H1 (cell line): ENCODE data around the gene AAK1. TPM values are rescaled to one million over a fixed set of nuclear protein-coding genes. Genes with fewer than 3 reads are reported as not detected.

Source experiments
- CTCF ChIA-PET: fragments of 300-600 bp; sonication (Branson Sonifier 250); formaldehyde crosslinking; loops from one replicate; lab custom pipeline; 2021; ENCODE audit not compliant: partially characterized antibody; lab: Charles Lee
- POLR2A ChIA-PET: fragments of 300-600 bp; sonication (Branson Sonifier 250); formaldehyde crosslinking; loops from one replicate; lab custom pipeline; 2021; ENCODE audit warnings: inconsistent platforms; ENCODE audit not compliant: partially characterized antibody; lab: Charles Lee
- DNase-seq, 2 experiments: peaks; one replicate each; pipeline versions ENCODE4 v3.0.0 to v3.0.0-alpha.2; 2010 to 2022; ENCODE audit warnings: low spot score in 2 of 2, low read depth in 1 of 2, mixed read lengths in 1 of 2
- FAIRE-seq: peaks from 2 replicates; lab custom pipeline; 2011; peaks lifted over from hg19 to GRCh38; lab: Jason Lieb, UNC
- H2AFZ ChIP-seq: 2 replicates; pipeline ENCODE4 v1.8.1; 2012; ENCODE audit warnings: low read length, inconsistent platforms
- H2AK5ac ChIP-seq: 2 replicates; pipeline ENCODE4 v1.6.1; 2013; ENCODE audit warnings: low read depth, low read length
- H2BK120ac ChIP-seq: replicated peaks from 2 replicates; pipeline ENCODE3; 2013; ENCODE audit warnings: low read depth, low read length, inconsistent platforms
- H2BK12ac ChIP-seq: 2 replicates; pipeline ENCODE4 v1.6.1; 2013; ENCODE audit warnings: low read depth, low read length
- H2BK15ac ChIP-seq: 2 replicates; pipeline ENCODE4 v1.6.1; 2013; ENCODE audit warnings: low read length
- H2BK20ac ChIP-seq: 2 replicates; pipeline ENCODE4 v1.6.1; 2013; ENCODE audit warnings: low read length
- H2BK5ac ChIP-seq: 2 replicates; pipeline ENCODE4 v1.6.1; 2013; ENCODE audit warnings: low read depth, low read length
- H3K14ac ChIP-seq: 2 replicates; pipeline ENCODE4 v1.6.1; 2013; ENCODE audit warnings: inconsistent platforms; ENCODE audit not compliant: insufficient read length
- H3K18ac ChIP-seq: 2 replicates; pipeline ENCODE4 v1.6.1; 2013; ENCODE audit warnings: low read length; ENCODE audit errors: extremely low read depth
- H3K23ac ChIP-seq: 2 replicates; pipeline ENCODE4 v1.6.1; 2013; ENCODE audit warnings: inconsistent platforms; ENCODE audit not compliant: insufficient read length
- H3K23me2 ChIP-seq: 2 replicates; pipeline ENCODE4 v1.6.1; 2013; ENCODE audit warnings: low read depth, low read length
- H3K27ac ChIP-seq: 2 replicates; pipeline ENCODE4 v1.6.1; 2011; ENCODE audit warnings: low read depth, low read length, inconsistent platforms
- H3K27me3 ChIP-seq, 4 experiments: replicated peaks in 1 of 4; 1 replicate in 1 of 4; 2 replicates in 3 of 4; pipeline versions ENCODE4 v1.6.1 to v1.8.1; 2011 to 2013; ENCODE audit warnings: low read length in 3 of 4, mild to moderate bottlenecking in 3 of 4, inconsistent platforms in 2 of 4, mixed read lengths in 2 of 4, moderate library complexity in 1 of 4; ENCODE audit not compliant: control insufficient read depth in 3 of 4, insufficient read depth in 3 of 4; ENCODE audit errors: extremely low read depth in 1 of 4
- H3K36me3 ChIP-seq, 4 experiments: 2 replicates each; pipeline versions ENCODE4 v1.6.1 to v1.8.1; 2011 to 2013; ENCODE audit warnings: mild to moderate bottlenecking in 4 of 4, low read length in 3 of 4, moderate library complexity in 2 of 4, control low read depth in 1 of 4, inconsistent platforms in 1 of 4; ENCODE audit not compliant: insufficient read depth in 4 of 4, control insufficient read depth in 2 of 4
- H3K4ac ChIP-seq: replicated peaks from 2 replicates; pipeline ENCODE3; 2013; ENCODE audit warnings: low read length, low read depth, mixed read lengths, inconsistent platforms; ENCODE audit not compliant: insufficient read length
- H3K4me1 ChIP-seq, 4 experiments: replicated peaks in 1 of 4; 1 replicate in 1 of 4; 2 replicates in 3 of 4; pipeline versions ENCODE4 v1.6.1 to v1.8.1; 2011 to 2013; ENCODE audit warnings: low read length in 3 of 4, inconsistent platforms in 2 of 4, mixed read lengths in 1 of 4; ENCODE audit not compliant: insufficient read depth in 4 of 4, control insufficient read depth in 3 of 4
- H3K4me2 ChIP-seq, 2 experiments: 2 replicates each; pipeline versions ENCODE4 v1.6.1 to v1.8.1; 2011 to 2013; ENCODE audit warnings: low read depth in 2 of 2, low read length in 2 of 2, control low read depth in 1 of 2, inconsistent platforms in 1 of 2, mild to moderate bottlenecking in 1 of 2; ENCODE audit not compliant: insufficient read depth in 1 of 2
- H3K4me3 ChIP-seq, 4 experiments: fragments of 200-600, 300-600 bp in 1 of 4; sonication (generic), shearing (Covaris generic), sonication (Bioruptor Twin) in 1 of 4; 2 replicates each; pipeline versions ENCODE4 v1.5.1 to v1.8.1; 2011 to 2016; ENCODE audit warnings: low read length in 4 of 4, low read depth in 3 of 4, control low read depth in 2 of 4, inconsistent platforms in 2 of 4, mild to moderate bottlenecking in 2 of 4, mixed read lengths in 1 of 4, moderate library complexity in 1 of 4; ENCODE audit not compliant: insufficient read depth in 2 of 4; ENCODE audit errors: extremely low read depth in 1 of 4
- H3K56ac ChIP-seq: replicated peaks from 2 replicates; pipeline ENCODE3; 2013; ENCODE audit warnings: low read depth, mild to moderate bottlenecking, mixed read lengths, low read length, inconsistent platforms; ENCODE audit not compliant: insufficient read length
- H3K79me1 ChIP-seq: 2 replicates; pipeline ENCODE4 v1.6.1; 2013; ENCODE audit warnings: low read depth, low read length, control low read depth
- H3K79me2 ChIP-seq, 2 experiments: 2 replicates each; pipeline versions ENCODE4 v1.6.1 to v1.8.1; 2012 to 2013; ENCODE audit warnings: low read length in 2 of 2, mild to moderate bottlenecking in 2 of 2, inconsistent platforms in 1 of 2; ENCODE audit not compliant: insufficient read depth in 2 of 2, control insufficient read depth in 1 of 2
- H3K9ac ChIP-seq, 4 experiments: replicated peaks in 1 of 4; 1 replicate in 1 of 4; 2 replicates in 3 of 4; pipeline versions ENCODE4 v1.6.1 to v1.8.1; 2011 to 2013; ENCODE audit warnings: low read depth in 3 of 4, low read length in 3 of 4, control low read depth in 2 of 4, mild to moderate bottlenecking in 2 of 4, moderate library complexity in 2 of 4, inconsistent platforms in 1 of 4; ENCODE audit errors: extremely low read depth in 1 of 4
- H3K9me3 ChIP-seq, 2 experiments: 2 replicates each; pipeline versions ENCODE4 v1.6.1 to v1.8.1; 2012 to 2013; ENCODE audit warnings: mild to moderate bottlenecking in 2 of 2, moderate library complexity in 2 of 2, control low read depth in 1 of 2, inconsistent platforms in 1 of 2, low read depth in 1 of 2, low read length in 1 of 2, mixed read lengths in 1 of 2; ENCODE audit not compliant: insufficient read depth in 2 of 2
- H4K20me1 ChIP-seq, 2 experiments: replicated peaks in 1 of 2; 2 replicates each; pipeline versions ENCODE3 to v1.8.1; 2011 to 2013; ENCODE audit warnings: inconsistent platforms in 2 of 2, low read length in 2 of 2, mild to moderate bottlenecking in 1 of 2; ENCODE audit not compliant: insufficient read depth in 2 of 2, control insufficient read depth in 1 of 2
- H4K5ac ChIP-seq: 2 replicates; pipeline ENCODE4 v1.6.1; 2013; ENCODE audit warnings: low read length, low read depth, mixed read lengths, inconsistent platforms; ENCODE audit not compliant: insufficient read length
- H4K8ac ChIP-seq: 2 replicates; pipeline ENCODE4 v1.8.0; 2013; ENCODE audit warnings: mild to moderate bottlenecking, moderate library complexity, low read length, inconsistent platforms; ENCODE audit not compliant: insufficient read depth; ENCODE audit errors: extremely low read depth
- H4K91ac ChIP-seq: replicated peaks from 2 replicates; pipeline ENCODE3; 2013; ENCODE audit warnings: low read length, mixed read lengths, inconsistent platforms; ENCODE audit not compliant: insufficient read length
- BCL11A ChIP-seq, 2 experiments: IDR thresholded peaks; one replicate each; pipeline ENCODE4 v1.6.1; 2011; ENCODE audit warnings: low read depth in 2 of 2, low read length in 2 of 2, mild to moderate bottlenecking in 2 of 2
- CEBPB ChIP-seq: IDR thresholded peaks from 2 replicates; pipeline ENCODE4 v1.6.1; 2012; ENCODE audit warnings: low read depth, low read length
- CHD2 ChIP-seq: IDR thresholded peaks from 2 replicates; pipeline ENCODE4 v1.6.1; 2012; ENCODE audit warnings: low read length, improper control_type of control experiment
- CREB1 ChIP-seq: IDR thresholded peaks from 2 replicates; pipeline ENCODE4 v1.6.1; 2012; ENCODE audit warnings: inconsistent platforms
- CTBP2 ChIP-seq: IDR thresholded peaks from 2 replicates; pipeline ENCODE4 v1.7.0; 2011; ENCODE audit warnings: borderline replicate concordance, mild to moderate bottlenecking, moderate library complexity, mixed read lengths, low read length; ENCODE audit not compliant: insufficient read depth, insufficient read length
- EP300 ChIP-seq, 2 experiments: IDR thresholded peaks; 1 replicate in 1 of 2; 2 replicates in 1 of 2; pipeline ENCODE4 v1.6.1; 2011 to 2012; ENCODE audit warnings: low read depth in 2 of 2, low read length in 2 of 2, mild to moderate bottlenecking in 2 of 2, borderline replicate concordance in 1 of 2, inconsistent platforms in 1 of 2, moderate library complexity in 1 of 2
- RAD21 ChIP-seq, 2 experiments: IDR thresholded peaks in 1 of 2; conservative IDR thresholded peaks in 1 of 2; 2 replicates each; pipeline ENCODE4 v1.6.1; 2011; ENCODE audit warnings: low read depth in 2 of 2, low read length in 2 of 2, improper control_type of control experiment in 1 of 2, inconsistent platforms in 1 of 2, mild to moderate bottlenecking in 1 of 2, moderate library complexity in 1 of 2
- TAF1 ChIP-seq: IDR thresholded peaks from 2 replicates; pipeline ENCODE4 v1.6.1; 2011; ENCODE audit warnings: mild to moderate bottlenecking, low read depth, low read length
- WGBS, 2 experiments: shearing (Covaris generic) in 1 of 2; methylation state at CpG; one replicate each; pipeline versions ENCODE4 v1.1.6 to v1.1.7; 2013 to 2015; ENCODE audit warnings: low lambda C conversion rate in 2 of 2, mixed read lengths in 2 of 2, inconsistent platforms in 1 of 2, low coverage in 1 of 2, missing lambda C conversion rate in 1 of 2; ENCODE audit not compliant: insufficient replicate concordance in 2 of 2, insufficient coverage in 1 of 2, insufficient read length in 1 of 2; ENCODE audit errors: extremely low coverage in 1 of 2, missing lambda C conversion rate in 1 of 2; 5-methylcytosine and 5-hydroxymethylcytosine counted together
- polyA plus RNA-seq, 7 experiments: library from polyadenylated mRNA; depleted of rRNA in 3 of 7; stranded (reverse) in 5 of 7; unstranded in 2 of 7; fragments of >200 nt in 5 of 7; fragments of 200-250 nt in 2 of 7; gene quantifications; 1 replicate in 5 of 7; 2 replicates in 1 of 7; 4 replicates in 1 of 7; pipeline versions ENCODE4 v1.2.1 to v1.2.3, GENCODE V29; 2011 to 2013; ENCODE audit warnings: missing spikeins in 2 of 7, mixed read lengths in 2 of 7
- total RNA-seq: library from RNA; stranded (reverse); fragmentation: NEBNext Ultra II Directional; extraction: Animal tissue kit (Norgen Biotek cat#: 25700); gene quantifications from 2 replicates; pipeline ENCODE4 v1.2.1, GENCODE V29; 2021
- TF ChIP-seq, protein P1 (sequence below): IDR thresholded peaks from 2 replicates; pipeline ENCODE4 v1.6.1; 2012; ENCODE audit warnings: inconsistent platforms

AAK1 gene
- total and polyA plus RNA-seq, 2 of the 8 experiments (the other 6 are each of a cell fraction or from before 2014, with no cell fraction given): 10.0 to 40.5 TPM

- H3K4me3 ChIP-seq: no peak overlapping the region
- no peaks in the 10 kb centered on the region for H4K20me1 ChIP-seq
- no peak overlapping the region for H2BK20ac ChIP-seq
- H3K4me2 ChIP-seq: no peak overlapping the region
- TF ChIP-seq CTBP2: no peak
- no peak for TF ChIP-seq BCL11A (IDR thresholded peaks at IDR 0.05; ENCODE audit: low read depth in 2 of 2, low read length in 2 of 2)
- TF ChIP-seq EP300 (IDR thresholded peaks at IDR 0.05; ENCODE audit: borderline replicate concordance in 1 of 2, low read depth in 2 of 2, low read length in 2 of 2): no peak
- no peak for TF ChIP-seq CHD2
- TF ChIP-seq, protein P1, sequence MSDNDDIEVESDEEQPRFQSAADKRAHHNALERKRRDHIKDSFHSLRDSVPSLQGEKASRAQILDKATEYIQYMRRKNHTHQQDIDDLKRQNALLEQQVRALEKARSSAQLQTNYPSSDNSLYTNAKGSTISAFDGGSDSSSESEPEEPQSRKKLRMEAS: no peak
- TF ChIP-seq CREB1: no peak
- TF ChIP-seq CEBPB: no peak
- TF ChIP-seq RAD21 (IDR thresholded peaks at IDR 0.05 in 1 of 2, conservative IDR thresholded peaks at IDR 0.05 in 1 of 2; ENCODE audit: low read depth in 2 of 2, low read length in 2 of 2): no peak
- no peak for TF ChIP-seq TAF1
- H2BK12ac ChIP-seq: no peak overlapping the region
- no peak overlapping the region for H3K14ac ChIP-seq
- no peak overlapping the region for H3K56ac ChIP-seq
- no peak overlapping the region for H2AFZ ChIP-seq
- no peaks in the 10 kb centered on the region for H3K4me1 ChIP-seq
- no peak for FAIRE-seq
- H3K9me3 ChIP-seq: no peaks in the 10 kb centered on the region
- no peak overlapping the region for H3K4ac ChIP-seq
- 91% methylated on average over 4 of the region's 4 CpGs; no CpG with 5 or more reads in 1 of the 2 experiments for WGBS, 2 experiments
- H3K27ac ChIP-seq: no peak overlapping the region
- H2BK15ac ChIP-seq: no peak overlapping the region
- H2BK5ac ChIP-seq: no peak overlapping the region
- no peaks in the 10 kb centered on the region for H3K23me2 ChIP-seq
- DNase-seq: no peak
- H3K18ac ChIP-seq: no peak overlapping the region
- no peaks in the 10 kb centered on the region for H3K27me3 ChIP-seq
- H4K8ac ChIP-seq: no peak overlapping the region
- H3K79me2 ChIP-seq: no peaks in the 10 kb centered on the region
- H3K79me1 ChIP-seq: no peaks in the 10 kb centered on the region
- H3K36me3 ChIP-seq: no peaks in the 10 kb centered on the region
- H4K91ac ChIP-seq: no peak overlapping the region
- H3K23ac ChIP-seq: no peak overlapping the region
- ChIA-PET CTCF (interaction anchor here (1.0 to 1.1 kb wide), 2 partner anchors 82 to 107 kb away, joined by 3 read pairs; no protein-coding TSS in a partner anchor), POLR2A (no interaction called here)
- H4K5ac ChIP-seq: no peak overlapping the region
- H2AK5ac ChIP-seq: no peak overlapping the region
- H3K9ac ChIP-seq: no peak overlapping the region
- H2BK120ac ChIP-seq: no peak overlapping the region
These were observed 160.5 kb downstream of the AAK1 start for GRCh38 chr2:69483024-69483423.
